GM18508 (cell line): ENCODE measurements around the gene ZMAT5.
A peak's percentile ranks its signal among the peaks of the same experiment; 100 is the strongest.

ENCODE experiments used
- ATAC-seq: cut with Tn5 transposase; IDR thresholded peaks from one replicate; pipeline ENCODE4 v1.9.1; 2021; ENCODE audit warnings: moderate number of reproducible peaks; ENCODE audit not compliant: insufficient read depth, unreplicated experiment

Gene ZMAT5

DNA sequence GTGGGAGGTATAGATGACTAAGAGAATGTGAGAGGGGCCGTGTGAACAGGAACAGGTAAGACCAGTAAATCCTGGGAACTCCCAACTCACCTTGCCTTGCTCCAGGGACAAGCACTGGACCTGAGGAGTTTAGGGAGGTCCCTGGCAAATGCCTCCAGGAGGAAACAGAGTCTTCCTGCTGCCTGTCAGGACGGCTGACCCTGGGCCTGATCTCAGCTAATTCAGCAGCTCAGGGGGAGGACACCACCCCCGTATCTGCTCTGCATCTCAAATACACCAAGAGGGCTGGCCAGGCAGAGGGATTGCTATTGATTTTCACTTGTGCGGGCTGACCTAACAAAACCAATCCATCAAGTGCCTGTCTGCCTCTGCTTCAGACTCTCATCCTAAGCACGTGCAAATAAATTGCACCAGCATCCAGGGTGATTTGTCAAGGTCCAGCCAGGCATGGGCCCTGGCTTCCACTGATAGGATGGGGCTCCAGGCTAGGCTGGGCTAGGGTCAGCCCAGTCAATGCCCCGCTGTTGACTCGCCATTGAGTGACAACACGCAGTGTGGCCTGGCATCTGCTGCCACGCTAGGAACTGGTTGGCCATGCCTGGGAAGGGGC is 20.7 kb upstream of the ZMAT5 start:
- no peak for ATAC-seq

DNA sequence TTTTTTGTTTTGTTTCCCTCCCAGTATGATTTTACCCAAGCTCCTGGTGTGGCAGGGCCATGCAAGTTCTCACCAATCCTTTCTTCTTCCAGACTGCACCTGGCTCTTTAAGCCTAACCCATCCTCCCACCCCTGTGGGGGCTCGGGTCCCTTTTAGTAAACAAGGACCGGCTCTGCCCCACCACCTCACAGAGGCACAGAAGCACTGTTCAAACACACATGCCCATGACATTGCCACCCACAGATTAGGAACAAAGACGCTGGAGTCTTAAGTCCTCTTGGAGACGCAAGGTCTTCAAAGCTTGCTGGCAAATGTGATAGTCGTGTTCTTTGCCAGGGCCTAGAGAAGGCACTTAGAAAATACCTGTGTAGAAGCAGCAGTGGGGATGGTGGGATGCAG is 19.2 kb upstream of the ZMAT5 start:
- no peak for ATAC-seq

DNA sequence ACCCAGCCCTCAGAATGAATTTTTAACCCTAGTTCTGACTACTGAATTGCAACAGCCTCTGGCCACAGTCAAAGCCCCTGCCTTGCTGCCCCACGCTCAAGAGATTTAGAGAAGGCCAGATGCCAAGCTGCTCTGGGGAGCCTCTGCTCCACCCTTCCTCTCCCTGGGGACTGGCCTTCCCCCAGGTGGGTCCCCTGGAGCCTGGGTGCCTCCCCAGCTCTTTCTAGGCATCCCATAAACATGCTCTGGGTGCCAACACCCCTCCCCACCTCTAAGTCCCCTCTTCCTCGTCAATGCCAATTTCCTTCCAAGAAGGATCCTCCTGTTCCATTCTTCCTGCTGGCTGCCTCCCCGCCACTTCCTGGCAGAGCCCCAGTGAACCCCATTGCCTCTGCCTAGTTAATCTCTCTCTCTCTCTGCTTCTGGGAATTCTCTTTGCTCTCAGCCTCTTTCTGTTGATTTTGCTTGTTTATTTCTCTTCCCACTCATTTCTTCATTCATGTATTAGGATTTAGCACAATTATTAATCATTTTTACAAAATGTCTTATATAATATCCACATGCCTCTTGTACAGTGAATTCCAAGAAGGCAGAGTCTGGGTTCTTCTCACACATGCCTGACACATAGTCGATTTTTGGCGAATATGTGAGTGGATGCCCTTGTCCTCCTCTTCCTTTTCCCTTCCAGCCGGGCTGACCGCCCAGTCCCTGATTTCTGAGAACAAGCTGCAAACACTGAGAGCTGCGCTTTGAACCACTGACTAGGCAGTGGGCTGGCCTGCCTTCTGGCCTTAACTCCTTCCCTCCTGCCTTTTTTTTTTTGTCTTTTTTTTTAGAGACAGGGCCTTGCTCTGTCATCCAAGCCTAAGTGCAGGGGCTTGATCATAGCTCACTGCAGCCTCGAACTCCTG is 17.9 kb upstream of the ZMAT5 start:
- ATAC-seq = no peak

DNA sequence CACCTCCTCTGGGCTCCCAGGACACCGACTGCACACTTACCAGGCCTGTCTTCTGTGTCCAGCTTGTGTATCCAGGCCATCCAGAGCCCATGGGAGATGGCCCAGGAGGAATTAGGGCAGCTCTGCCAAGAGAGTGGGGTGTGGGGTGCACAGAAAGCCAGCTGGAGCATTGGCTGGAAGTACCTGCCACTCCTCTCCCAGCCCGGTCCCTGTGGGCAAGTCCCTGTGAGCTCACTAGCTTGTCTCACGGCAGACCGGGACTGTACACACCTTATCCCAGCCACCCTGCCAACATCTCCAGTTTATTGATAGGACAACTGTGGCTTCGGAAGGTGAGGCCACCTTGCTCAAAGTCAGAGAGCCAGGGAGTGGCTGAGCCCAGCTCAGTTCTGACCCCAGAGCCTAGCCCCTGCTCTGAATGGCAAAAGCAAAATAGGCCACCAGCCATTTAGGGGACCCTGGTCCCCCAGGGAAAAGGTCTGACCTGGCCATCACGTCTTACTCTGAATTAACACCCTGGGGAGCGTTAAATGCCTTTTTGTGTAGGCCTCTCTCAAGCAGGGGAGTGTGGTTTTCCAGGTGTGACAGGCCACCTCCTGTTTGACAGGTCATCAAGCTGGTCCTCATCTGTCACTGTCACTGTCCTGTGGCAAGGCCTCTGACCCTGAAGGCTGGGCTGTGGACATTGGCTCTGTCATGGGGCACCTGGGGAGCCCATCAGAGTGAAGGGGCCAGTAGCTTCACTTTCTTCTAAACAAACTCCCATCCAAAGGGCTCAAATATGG is 15.4 kb upstream of the ZMAT5 start:
- ATAC-seq = no peak

GRCh38 chr22:29780748-29781676 is 14.2 kb upstream of the ZMAT5 start:
- no peak for ATAC-seq

DNA sequence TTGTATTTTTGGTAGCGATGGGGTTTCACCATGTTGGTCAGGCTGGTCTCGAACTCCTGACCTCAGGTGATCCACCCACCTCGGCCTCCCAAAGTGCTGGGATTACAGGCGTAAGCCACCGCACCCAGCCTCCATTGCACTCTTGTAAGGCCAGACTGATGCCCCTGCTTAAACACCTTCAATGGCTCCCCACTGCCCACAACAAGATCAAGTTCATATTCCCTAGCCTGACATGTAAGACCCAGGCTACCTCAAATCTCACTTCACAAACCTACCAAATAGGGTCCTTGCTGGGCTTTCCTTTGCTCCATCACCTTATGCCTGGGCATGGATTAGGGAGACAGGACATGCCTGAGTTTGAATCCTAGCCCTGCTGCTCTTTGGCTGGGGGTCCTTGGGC is 13.4 kb upstream of the ZMAT5 start:
- ATAC-seq = no peak

DNA sequence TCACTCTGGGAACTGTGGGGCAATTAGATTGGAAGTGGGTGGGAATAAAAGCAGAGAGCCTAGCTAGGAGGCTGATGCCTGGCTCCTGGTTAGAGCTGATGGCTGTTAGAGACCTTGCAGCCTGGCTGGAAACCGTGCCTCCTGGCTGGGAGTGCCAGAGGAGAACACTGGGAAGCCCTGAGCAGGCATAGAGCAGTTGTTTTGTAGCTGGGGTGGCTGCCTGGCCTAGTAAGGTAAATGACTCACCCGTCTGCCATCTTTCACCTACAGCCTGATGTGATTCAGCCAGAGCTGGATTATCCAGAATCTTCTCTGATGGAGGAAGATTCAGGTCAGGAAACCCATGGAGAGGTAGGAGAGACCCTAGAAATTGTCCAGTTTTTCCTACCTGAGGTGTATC is 6.4 kb upstream of the ZMAT5 start:
- no peak for ATAC-seq

DNA sequence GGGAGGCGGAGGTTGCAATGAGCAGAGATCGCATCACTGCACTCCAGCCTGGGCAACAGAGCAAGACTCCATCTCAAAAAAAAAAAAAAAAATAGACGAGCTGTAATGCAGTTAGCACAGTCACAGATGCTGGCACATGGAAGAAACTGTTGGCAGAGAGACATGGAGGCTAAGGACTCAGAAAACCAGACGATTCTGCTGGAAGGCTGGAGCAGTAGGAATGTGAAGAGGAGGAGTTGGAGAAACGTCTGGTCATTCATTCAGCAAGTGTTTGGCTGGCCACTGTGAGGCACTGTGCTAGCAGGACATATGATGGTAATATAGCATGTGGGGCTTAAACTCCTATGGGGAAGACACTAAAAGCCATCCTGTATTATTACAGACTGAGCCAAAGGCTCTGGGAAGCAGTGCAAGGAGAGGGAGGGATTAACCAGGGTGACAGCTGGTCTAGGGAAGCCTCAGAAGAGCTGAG is 5.4 kb upstream of the ZMAT5 start:
- ATAC-seq = no peak

DNA sequence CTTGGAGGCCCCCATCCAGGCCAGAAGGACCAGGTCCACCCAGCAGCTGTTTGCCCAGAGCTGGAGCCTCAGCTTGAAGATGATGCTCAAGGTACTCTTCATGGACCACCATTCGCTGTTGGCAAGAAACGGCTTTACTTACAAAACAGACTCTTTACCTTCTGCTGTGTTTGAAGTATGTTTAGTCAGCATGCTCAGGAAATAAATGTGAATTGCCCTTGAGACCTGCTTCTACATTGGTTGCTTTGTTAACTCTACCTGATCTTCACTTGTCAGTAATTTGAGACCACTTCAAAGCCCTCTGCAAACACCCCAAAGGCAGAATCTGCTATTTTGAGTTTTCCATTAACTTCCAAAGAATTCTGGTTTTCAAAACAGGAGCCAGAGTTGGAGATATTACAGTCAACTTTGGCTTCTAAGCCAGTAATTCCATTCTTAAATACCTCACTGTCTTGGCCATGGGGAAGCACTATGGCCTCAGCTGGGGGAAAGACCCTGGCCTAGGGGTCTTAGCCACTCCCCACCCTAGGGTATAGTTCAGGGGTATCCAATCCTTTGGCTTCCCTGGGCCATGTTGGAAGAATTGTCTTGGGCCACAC is 3.0 kb upstream of the ZMAT5 start:
- no peak for ATAC-seq

- ATAC-seq = no peak
Observed at GRCh38 chr22:29768052-29768693, 1.4 kb upstream of the ZMAT5 start.

DNA sequence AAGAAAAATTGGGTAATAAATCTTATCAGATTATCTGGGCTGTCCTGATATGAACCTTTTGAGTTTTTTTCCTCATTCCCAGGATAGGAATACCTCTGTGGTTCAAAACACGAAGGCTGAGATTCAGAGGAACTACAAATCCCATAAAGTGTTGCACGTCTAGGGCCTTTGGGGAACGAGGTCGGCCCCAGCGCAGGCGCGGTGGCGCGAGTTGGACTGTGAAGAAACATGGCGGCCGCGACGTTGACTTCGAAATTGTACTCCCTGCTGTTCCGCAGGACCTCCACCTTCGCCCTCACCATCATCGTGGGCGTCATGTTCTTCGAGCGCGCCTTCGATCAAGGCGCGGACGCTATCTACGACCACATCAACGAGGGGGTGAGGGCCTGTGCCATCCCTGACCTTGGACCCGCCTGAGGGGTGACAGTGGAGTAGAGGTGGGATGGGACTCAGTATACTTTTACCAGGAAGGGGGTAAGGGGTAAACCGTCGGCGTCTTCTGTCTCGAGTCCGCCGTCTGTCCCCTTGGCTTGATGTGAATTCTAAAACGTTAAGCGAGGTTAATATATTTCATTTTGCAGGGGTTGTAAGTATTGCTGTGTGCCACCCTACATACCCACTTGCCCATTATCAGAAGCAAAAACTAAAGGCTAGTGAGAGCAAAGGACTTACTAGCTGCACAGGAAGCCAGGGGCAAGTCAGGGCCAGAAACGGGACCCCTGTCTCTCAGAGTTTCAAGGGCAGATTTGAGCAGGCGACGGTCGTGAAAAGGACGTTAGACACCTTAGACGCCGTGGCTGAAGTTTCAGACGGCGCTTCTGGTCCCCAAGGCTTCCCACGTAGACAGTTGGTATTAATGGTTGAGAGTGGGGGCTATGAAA is 604 bp upstream of the ZMAT5 start, which contains the start of gene UQCR10:
UQCR10 (plus strand) TSS at position 199 of the 881 bp plus-strand sequence; CDS start at position 229, 30 bp downstream.
- peak; percentile 60 for ATAC-seq

DNA sequence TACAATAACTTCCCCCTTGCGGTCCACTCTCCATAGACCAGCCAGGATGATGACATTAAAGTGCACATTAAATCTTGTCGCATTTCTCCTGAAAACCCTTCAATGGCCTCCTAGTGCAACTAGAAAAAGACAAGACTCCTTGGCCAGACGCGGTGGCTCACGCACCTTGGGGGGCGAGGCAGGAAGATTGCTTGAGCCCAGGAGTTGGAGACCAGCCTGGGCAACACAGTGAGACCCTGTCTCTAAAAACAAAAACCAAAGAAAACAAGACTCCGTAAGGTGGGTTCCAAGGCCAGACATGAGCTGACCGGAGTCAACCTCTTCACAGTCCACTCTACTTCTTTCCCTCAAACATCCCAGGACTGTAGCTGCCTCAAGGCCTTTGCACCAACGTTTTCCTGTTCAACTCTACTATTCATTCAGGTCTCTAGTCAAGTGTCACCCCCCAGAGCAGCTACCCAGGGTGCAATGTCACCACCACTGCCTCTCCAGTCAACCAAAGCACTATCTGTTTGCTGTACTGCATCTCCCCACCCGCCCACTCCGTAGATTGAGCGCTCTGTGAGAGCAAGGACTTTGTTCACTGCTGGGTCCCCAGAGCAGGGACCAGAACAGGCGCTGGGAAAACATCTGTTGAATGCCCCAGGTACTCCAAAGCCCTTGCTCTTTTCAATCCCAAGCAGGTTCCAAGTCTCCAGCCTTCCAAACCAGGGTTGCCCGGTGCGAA is 739 bp downstream of the ZMAT5 start:
- no peak for ATAC-seq

- no peak for ATAC-seq
Observed at GRCh38 chr22:29762263-29762662, 4.5 kb downstream of the ZMAT5 start.

- ATAC-seq = no peak
Observed at GRCh38 chr22:29758959-29759358, 7.8 kb downstream of the ZMAT5 start.

- ATAC-seq = no peak
Observed at GRCh38 chr22:29758068-29758622, 8.7 kb downstream of the ZMAT5 start.

- no peak for ATAC-seq
Observed at GRCh38 chr22:29757096-29757495, 9.7 kb downstream of the ZMAT5 start.

DNA sequence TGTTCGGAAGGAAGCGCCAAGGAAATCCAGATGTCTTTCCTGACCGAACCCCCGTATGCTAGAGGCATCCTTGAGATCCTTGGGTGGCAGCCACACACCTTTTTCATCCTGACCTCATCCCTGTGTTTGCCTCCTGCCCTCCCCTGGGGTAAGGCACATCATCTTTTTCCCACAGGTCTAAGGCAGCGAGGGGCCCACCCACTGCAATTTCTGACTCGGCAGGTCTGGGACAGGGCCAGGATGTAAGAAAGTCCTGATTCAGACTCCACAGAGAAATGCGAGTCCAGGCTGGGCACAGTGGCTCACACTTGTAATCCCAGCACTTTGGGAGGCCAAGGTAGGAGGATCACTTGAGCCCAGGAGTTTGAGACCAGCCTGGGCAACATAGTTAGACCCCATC is 10.5 kb downstream of the ZMAT5 start:
- no peak for ATAC-seq
